Lower leg skin (tissue), 4 donors: ENCODE results near the gene RHEBL1. TPM values are rescaled to one million over a fixed set of nuclear protein-coding genes. Genes with fewer than 3 reads are reported as not detected.

Source experiments
- DNase-seq, 2 donors: peaks; one replicate each; pipeline ENCODE4 v3.0.0-alpha.2; 2019; ENCODE audit warnings: low spot score in 2 of 2
- H3K4me3 ChIP-seq: fragments of 200-600 bp; sonication (generic); 2 replicates; pipeline ENCODE4 v1.5.1; 2017; ENCODE audit warnings: mild to moderate bottlenecking, low read depth; ENCODE audit not compliant: poor library complexity, severe bottlenecking
- CTCF ChIP-seq, 3 donors: fragments of 450-650 bp; IDR thresholded peaks; one replicate each; pipeline ENCODE4 v1.5.1; 2016; ENCODE audit warnings: antibody characterized with exemption in 3 of 3, mild to moderate bottlenecking in 3 of 3, moderate library complexity in 2 of 3
- POLR2A ChIP-seq, 2 donors: fragments of 450-650 bp; IDR thresholded peaks; one replicate each; pipeline ENCODE4 v1.6.1; 2016 to 2017; ENCODE audit warnings: antibody characterized with exemption in 2 of 2, mild to moderate bottlenecking in 1 of 2, moderate library complexity in 1 of 2
- WGBS, 2 donors: methylation state at CpG; one replicate each; pipeline ENCODE4 v1.1.5; 2018; 5-methylcytosine and 5-hydroxymethylcytosine counted together
- intact Hi-C: fragments of 100-400 bp; cut with DNase I; formaldehyde crosslinking; loops from one replicate; pipeline ENCODE4 v1.15.0; 2023; ENCODE audit warnings: low total_unique reads
- total RNA-seq, 4 donors: library from RNA; depleted of rRNA; stranded (reverse); fragments of >200 nt; gene quantifications; one replicate each; pipeline ENCODE4 v1.1.0, GENCODE V29; 2016

RHEBL1 gene
- total RNA-seq, 4 donors from 2014 or later: 1.4 to 2.1 (median 1.9) TPM

- no peak for DNase-seq
- WGBS, 2 donors: 65 to 76% methylated on average over 12 of the region's 12 CpGs
- intact Hi-C loops: no loop called here
- no peak overlapping the region for H3K4me3 ChIP-seq
- TF ChIP-seq POLR2A (IDR thresholded peaks at IDR 0.05): no peak
- TF ChIP-seq CTCF (IDR thresholded peaks at IDR 0.05): no peak
Observed at GRCh38 chr12:49033611-49034285, 36.0 kb downstream of the RHEBL1 start.

- intact Hi-C loops: no loop called here
- no peak for DNase-seq
- H3K4me3 ChIP-seq: no peak overlapping the region
- TF ChIP-seq POLR2A (IDR thresholded peaks at IDR 0.05) (no peak), CTCF (IDR thresholded peaks at IDR 0.05) (no peak)
- WGBS, 2 donors: 85 to 89% methylated on average over 3 of the region's 3 CpGs
Observed at GRCh38 chr12:49032679-49033447, 36.9 kb downstream of the RHEBL1 start.

- WGBS, 2 donors: 81 to 87% methylated on average over 3 to 4 of the region's 4 CpGs
- intact Hi-C loops: no loop called here
- no peak for TF ChIP-seq CTCF (IDR thresholded peaks at IDR 0.05)
- no peak for TF ChIP-seq POLR2A (IDR thresholded peaks at IDR 0.05)
Observed at GRCh38 chr12:49032276-49032675, 37.5 kb downstream of the RHEBL1 start.

GRCh38 chr12:49031573-49032161 is 38.1 kb downstream of the RHEBL1 start:
- DNase-seq: no peak
- WGBS, 2 donors: 86 to 88% methylated on average over 8 of the region's 8 CpGs
- H3K4me3 ChIP-seq: no peak overlapping the region
- TF ChIP-seq POLR2A (IDR thresholded peaks at IDR 0.05) (no peak), CTCF (IDR thresholded peaks at IDR 0.05) (no peak)
- intact Hi-C loops: no loop called here

More at GRCh38 chr12:49032276-49032675, 37.5 kb downstream of the RHEBL1 start:
- H3K4me3 ChIP-seq: no peak overlapping the region
- DNase-seq: no peak

- DNase-seq: peak in 1 of 2 donors; percentile 83
- intact Hi-C loops: no loop called here
- H3K4me3 ChIP-seq: no peak overlapping the region
- TF ChIP-seq POLR2A (IDR thresholded peaks at IDR 0.05) (no peak), CTCF (IDR thresholded peaks at IDR 0.05) (no peak)
- WGBS, 2 donors: 91 to 95% methylated on average over 19 of the region's 19 CpGs
Observed at GRCh38 chr12:49030714-49031572, 38.8 kb downstream of the RHEBL1 start.
